Panc1 (cell line): ENCODE data around the gene ITFG1.

ENCODE experiments used
- REST ChIP-seq, 2 experiments: IDR thresholded peaks; 2 replicates each; pipeline ENCODE4 v1.6.1; 2011 to 2012; ENCODE audit warnings: low read depth in 2 of 2, control low read depth in 1 of 2, low read length in 1 of 2, mild to moderate bottlenecking in 1 of 2, moderate library complexity in 1 of 2; ENCODE audit not compliant: insufficient read depth in 1 of 2
- TCF7L2 ChIP-seq: IDR thresholded peaks from 2 replicates; pipeline ENCODE4 v1.6.1; 2011; ENCODE audit warnings: mild to moderate bottlenecking, low read depth, low read length, inconsistent platforms
- TF ChIP-seq, protein P1 (sequence below): fragments of 450-650 bp; IDR thresholded peaks from 2 replicates; pipeline ENCODE4 v1.5.1; 2017; ENCODE audit warnings: mild to moderate bottlenecking

DNA sequence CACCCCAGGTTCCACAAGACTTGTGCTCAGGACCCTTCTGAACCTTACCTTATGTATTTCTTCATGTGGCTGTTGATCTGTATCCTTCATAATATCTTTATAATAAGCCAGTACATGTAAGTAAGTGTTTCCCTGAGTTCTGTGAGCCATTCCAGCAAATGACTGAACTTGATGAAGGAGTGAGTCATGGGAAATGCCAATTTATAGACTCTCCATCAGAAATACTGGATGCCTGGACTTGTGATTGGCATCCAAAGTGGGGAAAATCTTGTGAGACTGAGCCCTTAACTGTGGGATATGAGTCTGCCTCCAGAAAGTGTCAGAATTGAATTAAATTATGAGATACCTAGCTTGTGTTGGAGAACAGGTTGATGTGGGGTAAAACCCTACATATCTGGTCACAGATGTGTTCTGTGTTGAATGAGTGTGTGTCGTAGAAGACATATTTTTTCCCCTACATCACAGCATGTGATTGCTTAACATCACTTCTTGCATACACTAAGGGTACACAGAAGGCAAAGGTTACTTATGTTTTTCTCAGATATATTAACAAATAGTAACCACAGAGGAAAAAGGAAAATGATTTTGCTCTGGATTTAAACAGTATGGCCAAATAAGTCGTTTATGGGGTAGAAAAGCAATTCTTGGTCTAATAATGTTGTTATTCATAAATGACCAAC, 247.0 kb downstream of the ITFG1 start:
- TF ChIP-seq, protein P1, sequence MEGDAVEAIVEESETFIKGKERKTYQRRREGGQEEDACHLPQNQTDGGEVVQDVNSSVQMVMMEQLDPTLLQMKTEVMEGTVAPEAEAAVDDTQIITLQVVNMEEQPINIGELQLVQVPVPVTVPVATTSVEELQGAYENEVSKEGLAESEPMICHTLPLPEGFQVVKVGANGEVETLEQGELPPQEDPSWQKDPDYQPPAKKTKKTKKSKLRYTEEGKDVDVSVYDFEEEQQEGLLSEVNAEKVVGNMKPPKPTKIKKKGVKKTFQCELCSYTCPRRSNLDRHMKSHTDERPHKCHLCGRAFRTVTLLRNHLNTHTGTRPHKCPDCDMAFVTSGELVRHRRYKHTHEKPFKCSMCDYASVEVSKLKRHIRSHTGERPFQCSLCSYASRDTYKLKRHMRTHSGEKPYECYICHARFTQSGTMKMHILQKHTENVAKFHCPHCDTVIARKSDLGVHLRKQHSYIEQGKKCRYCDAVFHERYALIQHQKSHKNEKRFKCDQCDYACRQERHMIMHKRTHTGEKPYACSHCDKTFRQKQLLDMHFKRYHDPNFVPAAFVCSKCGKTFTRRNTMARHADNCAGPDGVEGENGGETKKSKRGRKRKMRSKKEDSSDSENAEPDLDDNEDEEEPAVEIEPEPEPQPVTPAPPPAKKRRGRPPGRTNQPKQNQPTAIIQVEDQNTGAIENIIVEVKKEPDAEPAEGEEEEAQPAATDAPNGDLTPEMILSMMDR: no peak
- TF ChIP-seq TCF7L2 (no peak), REST (IDR thresholded peaks at IDR 0.05; ENCODE audit: insufficient read depth in 1 of 2, low read depth in 2 of 2, low read length in 1 of 2) (no peak)
